Stimulated activated CD4-positive, alpha-beta T cell treated with anti-CD3 and anti-CD28 coated beads, Interleukin-4, amount 100 ng/mL, for 4 hours (primary cell): ENCODE measurements around the gene PRPF31.
"Not testable (repeated sequence)": the region's sequence is repeated elsewhere in the genome, so short reads cannot be mapped to it uniquely, and the experiment has no call there.

Experiments used
- DNase-seq, 2 experiments: peaks; one replicate each; pipeline ENCODE4 v3.0.0-alpha.2; 2020

PRPF31 gene

DNA sequence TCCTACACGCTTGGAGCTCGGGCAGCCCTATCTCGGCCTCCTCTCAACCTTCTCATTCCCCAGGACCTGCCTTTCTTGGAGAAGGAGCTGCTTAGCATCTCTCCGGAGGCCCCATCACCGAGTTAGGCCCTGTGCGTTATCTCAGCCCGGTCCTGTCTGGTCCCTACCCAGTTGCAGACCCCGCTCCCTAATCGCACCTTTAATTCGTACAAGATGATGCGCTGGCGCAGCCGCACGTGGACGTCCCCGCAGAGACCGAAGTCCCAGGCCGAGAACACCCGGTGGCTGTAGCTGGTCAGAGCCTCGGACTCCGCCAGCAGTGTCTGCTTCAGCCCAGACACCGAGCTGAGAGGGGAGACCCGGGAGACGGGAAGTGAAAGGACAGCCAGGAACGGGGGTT lies 49.7 kb downstream of the PRPF31 start:
- DNase-seq, result no peak

DNA sequence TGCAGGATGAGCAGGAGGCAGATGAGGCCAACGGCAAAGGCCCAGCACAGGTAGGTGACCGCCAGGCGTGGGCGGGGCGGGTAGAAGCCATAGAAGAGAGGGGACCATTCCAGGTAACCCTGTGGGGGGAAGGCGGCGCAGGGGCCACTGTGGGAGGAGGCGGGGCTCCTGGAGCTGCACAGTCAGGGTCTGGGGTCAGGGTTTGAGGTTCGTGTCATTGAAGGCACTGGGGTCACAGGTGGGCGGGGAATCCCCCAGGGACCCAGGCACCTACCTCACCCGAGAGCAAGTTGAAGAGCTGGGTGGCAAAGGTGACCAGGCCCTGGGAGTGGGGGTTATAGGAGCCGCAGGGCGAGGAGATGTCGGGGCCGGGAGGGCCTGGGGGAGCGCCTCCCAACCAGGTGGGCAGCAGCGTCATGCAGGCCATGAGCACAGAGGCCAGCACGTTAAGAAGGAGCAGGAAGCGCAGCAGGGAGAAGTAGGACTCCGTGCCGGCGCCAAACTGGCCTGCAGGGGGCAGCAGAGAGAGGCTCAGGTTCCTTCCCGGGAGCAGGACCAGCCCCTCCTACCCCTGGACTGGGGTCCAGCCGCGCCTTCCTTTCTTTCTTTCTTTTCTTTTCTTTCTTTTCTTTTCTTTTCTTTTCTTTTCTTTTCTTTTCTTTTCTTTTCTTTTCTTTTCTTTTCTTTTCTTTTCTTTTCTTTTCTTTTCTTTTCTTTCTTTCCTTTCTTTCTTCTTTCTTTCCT lies 52.8 kb downstream of the PRPF31 start:
- peak; percentile 80 to 94 for DNase-seq

DNA sequence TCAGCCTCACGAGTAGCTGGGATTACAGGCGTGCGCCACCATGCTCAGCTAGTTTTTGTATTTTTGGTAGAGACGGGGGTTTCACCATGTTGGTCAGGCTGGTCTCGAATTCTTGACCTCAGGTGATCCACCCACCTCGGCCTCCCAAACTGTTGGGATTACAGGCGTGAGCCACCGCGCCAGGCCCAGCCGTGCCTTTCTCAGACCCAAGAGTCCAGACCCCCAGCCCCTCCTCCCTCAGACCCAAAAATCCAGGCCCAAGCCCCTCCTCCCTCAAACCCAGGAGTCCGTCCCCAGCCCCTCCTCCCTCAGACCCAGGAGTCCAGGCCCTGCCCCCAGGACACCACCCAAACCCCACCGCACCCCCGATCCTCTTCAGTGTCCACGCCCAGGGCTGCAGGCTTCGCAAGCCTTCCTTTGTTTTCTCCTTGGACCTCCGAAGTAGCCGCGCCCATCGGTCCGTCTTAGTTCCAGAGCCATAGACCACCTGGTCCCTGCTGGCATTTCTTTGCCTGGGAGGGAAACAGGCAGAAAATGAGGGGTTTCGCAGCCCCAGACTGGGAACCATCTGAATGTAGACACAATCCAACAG lies 53.7 kb downstream of the PRPF31 start:
- DNase-seq, result no peak

DNA sequence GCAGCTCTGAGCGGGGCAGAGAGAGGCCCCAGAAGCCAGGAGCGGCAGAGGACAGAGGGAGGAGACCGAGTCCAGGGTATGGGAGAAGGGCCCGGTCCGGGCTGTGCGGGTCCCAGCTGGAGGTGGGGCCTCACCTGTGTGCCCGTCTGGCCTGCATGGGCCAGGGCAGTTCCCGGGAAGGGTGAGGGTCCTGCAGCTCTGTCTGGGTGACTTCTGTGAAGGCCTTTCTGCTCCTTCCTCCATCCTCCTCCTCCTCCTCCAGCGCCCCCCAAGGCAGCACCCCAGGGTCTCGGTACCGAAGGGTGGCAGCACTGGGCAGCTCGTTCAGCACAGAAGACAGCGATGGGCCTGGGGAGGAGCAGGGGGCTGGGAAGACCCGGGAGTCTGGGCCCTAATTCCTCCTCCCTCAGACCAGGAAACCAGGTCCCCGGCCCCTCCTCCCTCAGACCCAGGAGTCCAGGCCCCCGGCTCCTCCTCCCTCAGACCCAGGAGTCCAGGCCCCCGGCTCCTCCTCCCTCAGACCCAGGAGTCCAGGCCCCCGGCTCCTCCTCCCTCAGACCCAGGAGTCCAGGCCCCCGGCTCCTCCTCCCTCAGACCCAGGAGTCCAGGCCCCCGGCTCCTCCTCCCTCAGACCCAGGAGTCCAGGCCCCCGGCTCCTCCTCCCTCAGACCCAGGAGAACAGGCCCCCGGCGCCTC lies 56.3 kb downstream of the PRPF31 start:
- not testable (repeated sequence) for DNase-seq

DNA sequence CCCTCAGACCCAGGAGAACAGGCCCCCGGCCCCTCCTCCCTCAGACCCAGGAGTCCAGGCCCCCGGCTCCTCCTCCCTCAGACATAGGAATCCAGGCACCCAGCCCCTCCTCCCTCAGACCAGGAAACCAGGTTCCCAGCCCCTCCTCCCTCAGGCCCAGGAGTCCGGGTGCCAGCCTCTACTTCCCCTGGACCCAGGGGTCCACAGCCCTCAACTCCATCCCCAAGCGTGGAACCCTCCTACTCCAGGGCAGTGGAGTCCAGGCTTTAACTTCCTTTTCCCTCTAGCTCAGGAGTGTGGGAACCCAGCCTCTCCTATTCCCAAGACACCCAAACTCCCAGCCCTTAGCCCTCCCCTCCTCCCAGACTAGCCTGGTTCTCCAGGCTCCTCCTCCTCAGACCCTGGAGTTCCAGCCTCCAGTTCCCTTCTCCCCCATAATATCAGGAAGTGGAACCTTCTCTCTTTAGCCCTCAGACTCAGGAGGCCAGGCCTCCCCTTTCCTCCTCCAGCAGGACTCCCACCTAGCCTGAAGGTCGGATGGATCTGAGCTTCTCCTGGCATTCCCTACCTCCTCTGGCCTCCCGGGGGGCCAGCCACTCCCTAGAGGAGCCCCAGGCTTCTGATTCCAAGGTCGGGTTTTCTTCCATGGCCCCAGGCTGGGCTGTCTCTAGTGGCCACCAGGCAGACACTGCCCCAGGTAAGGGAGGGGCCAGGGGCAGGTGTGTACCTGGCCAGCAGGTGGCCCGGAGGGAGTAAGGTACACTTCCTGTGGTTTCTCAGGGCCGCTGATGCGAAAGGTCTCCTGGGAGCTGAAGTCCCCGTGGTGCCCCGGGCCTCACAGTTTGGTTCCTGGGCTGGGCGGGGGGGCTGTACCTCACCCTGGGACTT lies 57.2 kb downstream of the PRPF31 start, which contains the start of gene TMC4:
Gene TMC4 (minus strand): TSS at position 690 of the 888 bp plus-strand sequence. CDS start 43 bp downstream, at position 647.
- no peak for DNase-seq

DNA sequence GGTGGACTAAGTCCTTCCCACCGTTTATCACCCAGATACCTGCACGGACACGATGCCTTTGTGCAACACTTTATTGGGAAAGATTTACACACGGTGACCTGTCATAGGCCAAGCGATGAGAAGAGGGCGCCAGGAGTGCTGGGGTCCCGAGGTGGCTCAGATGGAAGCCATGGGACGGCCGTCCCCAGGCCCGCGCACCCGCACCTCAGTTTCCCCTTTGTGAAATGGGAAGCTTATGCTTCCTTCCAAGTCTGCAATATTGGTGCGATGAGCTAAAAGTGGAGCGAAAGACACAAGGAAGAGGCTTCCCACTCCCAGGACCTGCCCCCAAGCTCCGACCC lies 57.8 kb downstream of the PRPF31 start:
- no peak for DNase-seq

DNA sequence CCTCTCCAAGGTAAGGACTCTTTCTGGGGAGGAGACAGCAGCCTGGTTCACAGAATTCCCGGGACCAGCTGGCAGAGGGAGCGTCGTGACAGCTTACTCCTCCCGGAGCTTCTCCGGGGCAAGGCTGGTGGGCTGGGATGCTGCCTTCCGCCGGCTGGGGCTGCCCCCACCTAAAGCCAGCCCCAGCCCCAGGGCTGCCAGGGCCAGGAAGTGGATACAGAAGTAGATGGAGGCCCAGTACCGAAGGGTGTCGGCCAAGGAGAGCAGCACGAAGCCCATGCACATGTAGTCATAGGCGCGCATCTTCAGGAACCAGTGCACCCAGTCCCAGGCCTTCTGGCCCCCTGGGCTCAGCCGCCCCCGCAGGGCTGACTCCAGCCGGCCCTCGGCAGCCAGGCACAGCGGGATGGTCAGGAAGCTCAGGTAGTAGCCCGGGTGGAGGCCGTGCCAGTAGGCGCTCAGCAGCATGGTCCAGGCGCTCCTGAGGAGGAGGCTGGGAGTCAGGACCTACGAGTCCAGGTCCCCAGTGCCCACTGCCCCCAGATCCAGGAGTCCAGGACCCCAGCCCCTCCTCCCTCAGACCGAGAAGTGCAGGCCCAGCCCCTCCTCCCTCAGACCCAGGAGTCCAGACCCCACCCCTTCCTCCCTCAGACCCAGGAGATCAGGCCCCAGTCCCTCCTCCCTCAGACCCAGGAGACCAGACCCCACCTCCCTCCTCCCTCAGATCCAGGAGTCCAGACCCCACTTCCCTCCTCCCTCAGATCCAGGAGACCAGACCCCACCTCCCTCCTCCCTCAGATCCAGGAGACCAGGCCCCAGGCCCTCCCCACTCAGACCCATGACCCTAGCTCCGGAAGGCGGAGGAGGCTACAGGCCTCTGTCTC lies 58.6 kb downstream of the PRPF31 start:
- no peak for DNase-seq

DNA sequence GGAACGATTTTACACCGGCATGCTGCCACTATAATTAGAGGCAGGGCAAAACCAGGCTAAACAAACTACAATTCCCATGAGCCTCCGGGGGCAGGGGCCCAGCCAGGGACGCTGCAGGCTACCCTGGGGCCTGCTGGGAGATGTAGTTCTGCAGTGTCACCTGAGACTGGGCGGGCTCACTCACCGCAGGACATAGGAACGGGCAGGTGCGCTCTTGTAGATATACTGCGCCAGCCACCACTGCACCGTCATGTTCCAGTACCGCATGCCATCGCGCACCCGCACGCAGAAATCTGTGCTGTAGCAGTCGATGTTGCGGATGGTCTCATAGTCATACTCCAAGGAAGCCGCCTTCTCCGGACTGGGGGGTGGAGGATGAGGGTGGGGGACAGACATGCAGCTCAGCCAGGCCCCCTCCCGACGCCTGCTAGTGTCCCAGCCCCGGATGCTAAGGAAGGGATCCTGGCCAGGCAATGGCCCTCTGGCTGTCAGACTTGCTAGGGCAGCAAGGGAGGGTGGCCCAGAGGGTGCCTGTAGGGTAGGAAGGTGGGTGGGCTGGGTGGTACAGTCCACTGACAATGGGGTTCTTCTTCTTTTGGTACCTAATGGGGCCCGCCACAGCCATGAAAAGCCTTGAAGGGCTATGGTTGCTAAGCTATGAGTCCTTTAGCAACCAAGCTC lies 63.2 kb downstream of the PRPF31 start:
- DNase-seq, result no peak

DNA sequence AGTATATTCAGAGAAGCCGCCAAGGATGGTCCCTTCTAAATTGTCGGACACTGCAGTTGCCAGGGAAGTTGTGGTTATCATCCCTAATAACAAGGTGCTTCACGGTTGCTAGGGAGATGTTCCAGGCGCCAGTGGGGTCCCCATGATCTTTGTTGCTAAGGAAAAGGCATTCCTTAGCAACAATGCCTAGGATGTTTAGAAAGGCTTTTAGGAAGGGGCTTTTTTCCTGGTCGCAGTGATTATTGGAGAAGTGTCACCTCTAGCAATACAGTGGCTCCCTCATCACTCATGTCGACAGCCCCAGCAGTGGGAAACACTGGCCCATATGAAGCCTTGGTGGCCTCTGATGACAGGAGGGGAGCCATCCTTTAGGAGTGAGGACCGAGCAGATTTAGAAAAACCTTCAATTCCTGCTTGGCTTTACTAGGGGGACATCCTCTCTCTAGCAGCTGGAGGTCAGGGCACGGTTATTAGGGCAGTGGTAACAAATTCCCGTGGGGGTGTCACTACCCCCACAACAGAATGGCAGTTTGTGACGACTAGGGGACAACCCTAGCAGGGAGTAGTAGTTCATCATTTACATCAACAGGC lies 63.8 kb downstream of the PRPF31 start:
- DNase-seq, result no peak

DNA sequence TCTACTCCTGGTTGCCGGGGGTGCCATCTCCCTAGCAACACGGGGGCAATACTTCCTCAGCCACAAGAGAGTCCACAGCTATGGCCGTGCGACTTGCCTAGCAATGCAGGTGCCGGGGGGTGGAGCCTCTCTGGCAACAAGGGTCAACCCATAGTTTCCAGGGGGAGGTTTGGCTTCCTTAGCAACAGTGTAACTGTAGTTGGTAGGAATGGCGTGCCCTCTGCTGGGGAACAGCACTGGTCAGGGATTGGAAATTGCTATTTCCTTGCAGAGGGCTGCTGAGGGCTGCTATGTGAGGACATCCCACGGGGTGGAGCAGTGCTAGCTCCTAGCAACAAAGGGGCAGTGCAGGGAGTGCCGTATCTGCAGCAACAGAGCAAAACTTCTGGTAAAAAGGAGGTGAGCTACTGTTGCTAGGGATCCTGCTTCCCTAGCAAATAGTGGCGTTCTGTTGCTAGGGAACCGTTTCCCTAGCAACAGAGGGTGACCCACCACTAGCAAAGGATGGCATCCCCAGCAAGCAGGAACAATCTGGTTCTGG lies 64.4 kb downstream of the PRPF31 start:
- no peak for DNase-seq

DNA sequence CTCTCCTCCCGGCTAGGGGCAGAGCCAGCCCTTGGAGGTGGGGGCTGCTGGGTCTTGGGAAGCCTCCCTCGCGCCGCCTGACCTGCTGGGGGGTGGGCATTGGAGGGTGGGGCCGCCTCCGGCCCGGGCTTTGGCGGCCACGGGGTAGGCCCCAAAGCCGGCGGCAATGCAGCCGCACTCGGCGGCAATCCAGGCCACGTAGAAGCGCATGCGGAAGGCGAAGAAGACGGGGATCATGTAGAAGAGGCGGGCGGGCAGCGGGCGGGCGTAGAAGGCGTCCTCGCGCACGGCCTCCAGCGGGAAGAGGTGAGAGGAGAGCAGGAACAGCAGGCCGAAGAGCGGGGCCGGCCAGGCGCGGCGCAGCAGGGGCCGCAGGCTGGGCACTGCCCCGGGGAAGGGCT lies 65.1 kb downstream of the PRPF31 start:
- DNase-seq, result no peak
